DND-41 (cell line): ENCODE results near the gene ZNF620.

Experiments used
- ATAC-seq: fragments of 200-7000 bp; cut with Tn5 transposase; 3 replicates; pipeline ENCODE4 v1.9.1; 2021; ENCODE audit warnings: low read depth; ENCODE audit not compliant: insufficient read depth
- DNase-seq: peaks from one replicate; pipeline ENCODE4 v3.0.0-alpha.2; 2020
- H2AFZ ChIP-seq: 2 replicates; pipeline ENCODE4 v1.6.0; 2012; ENCODE audit warnings: low read depth, low read length
- H3K27ac ChIP-seq: 2 replicates; pipeline ENCODE4 v1.5.1; 2012; ENCODE audit warnings: low read length, inconsistent platforms
- H3K27me3 ChIP-seq: fragments of 200-600 bp; sonication (generic); 2 replicates; pipeline ENCODE4 v1.6.0; 2012; ENCODE audit warnings: low read length, mild to moderate bottlenecking, inconsistent platforms; ENCODE audit not compliant: insufficient read depth, poor library complexity
- H3K36me3 ChIP-seq: 2 replicates; pipeline ENCODE4 v1.5.1; 2012; ENCODE audit warnings: low read length, inconsistent platforms; ENCODE audit not compliant: insufficient read depth
- H3K4me1 ChIP-seq: 2 replicates; pipeline ENCODE4 v1.5.1; 2012; ENCODE audit warnings: mild to moderate bottlenecking, low read length; ENCODE audit not compliant: insufficient read depth
- H3K4me2 ChIP-seq: 2 replicates; pipeline ENCODE4 v1.6.0; 2012; ENCODE audit warnings: mild to moderate bottlenecking, moderate library complexity, low read length, inconsistent platforms; ENCODE audit not compliant: insufficient read depth
- H3K4me3 ChIP-seq, 2 experiments: fragments of 200-600 bp in 1 of 2; shearing (Covaris generic) in 1 of 2; 2 replicates each; pipeline ENCODE4 v1.5.1; 2012 to 2016; ENCODE audit warnings: inconsistent platforms in 2 of 2, low read length in 2 of 2, mild to moderate bottlenecking in 2 of 2, low read depth in 1 of 2, moderate library complexity in 1 of 2
- H3K79me2 ChIP-seq: 2 replicates; pipeline ENCODE4 v1.6.0; 2012; ENCODE audit warnings: low read length, inconsistent platforms; ENCODE audit not compliant: insufficient read depth
- H3K9ac ChIP-seq: 2 replicates; pipeline ENCODE4 v1.6.0; 2012; ENCODE audit warnings: low read depth, mild to moderate bottlenecking, inconsistent platforms, low read length, moderate library complexity
- H3K9me3 ChIP-seq: 2 replicates; pipeline ENCODE4 v1.5.1; 2012; ENCODE audit warnings: low read length, moderate library complexity, mild to moderate bottlenecking, inconsistent platforms; ENCODE audit not compliant: insufficient read depth, severe bottlenecking
- H4K20me1 ChIP-seq: 2 replicates; pipeline ENCODE4 v1.6.0; 2012; ENCODE audit warnings: low read length; ENCODE audit not compliant: insufficient read depth
- EZH2 ChIP-seq: IDR thresholded peaks from 3 replicates; pipeline ENCODE4 v1.6.1; 2012; ENCODE audit warnings: borderline replicate concordance, low read depth, mild to moderate bottlenecking, moderate library complexity, low read length, inconsistent platforms; ENCODE audit not compliant: severe bottlenecking
- TF ChIP-seq, protein P1 (sequence below): IDR thresholded peaks from 2 replicates; pipeline ENCODE4 v1.5.1; 2012; ENCODE audit warnings: borderline replicate concordance, low read length, moderate library complexity, mild to moderate bottlenecking; ENCODE audit not compliant: poor library complexity, severe bottlenecking; ENCODE audit errors: extremely low read depth

ZNF620 gene

DNA sequence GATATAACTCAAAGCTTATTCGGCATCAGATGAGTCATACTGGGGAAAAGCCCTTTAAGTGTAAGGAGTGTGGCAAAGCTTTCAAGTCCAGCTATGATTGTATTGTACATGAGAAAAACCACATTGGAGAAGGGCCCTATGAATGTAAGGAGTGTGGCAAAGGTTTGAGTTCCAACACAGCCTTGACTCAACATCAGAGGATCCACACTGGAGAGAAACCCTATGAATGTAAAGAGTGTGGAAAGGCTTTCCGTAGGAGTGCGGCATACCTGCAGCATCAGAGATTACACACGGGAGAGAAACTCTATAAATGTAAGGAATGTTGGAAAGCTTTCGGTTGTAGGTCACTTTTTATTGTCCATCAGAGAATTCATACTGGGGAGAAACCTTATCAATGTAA lies 26.4 kb downstream of the ZNF620 start:
- no peaks in the 10 kb centered on the region for H3K4me1 ChIP-seq
- H3K79me2 ChIP-seq, result no peaks in the 10 kb centered on the region
- no peak overlapping the region for H3K4me3 ChIP-seq
- DNase-seq (no peak), ATAC-seq (no peak)
- no peaks in the 10 kb centered on the region for H4K20me1 ChIP-seq
- peaks cover 66% of the 10 kb centered on the region for H3K36me3 ChIP-seq
- H3K27ac ChIP-seq, result no peak overlapping the region
- H3K9ac ChIP-seq, result no peak overlapping the region
- TF ChIP-seq, protein P1, sequence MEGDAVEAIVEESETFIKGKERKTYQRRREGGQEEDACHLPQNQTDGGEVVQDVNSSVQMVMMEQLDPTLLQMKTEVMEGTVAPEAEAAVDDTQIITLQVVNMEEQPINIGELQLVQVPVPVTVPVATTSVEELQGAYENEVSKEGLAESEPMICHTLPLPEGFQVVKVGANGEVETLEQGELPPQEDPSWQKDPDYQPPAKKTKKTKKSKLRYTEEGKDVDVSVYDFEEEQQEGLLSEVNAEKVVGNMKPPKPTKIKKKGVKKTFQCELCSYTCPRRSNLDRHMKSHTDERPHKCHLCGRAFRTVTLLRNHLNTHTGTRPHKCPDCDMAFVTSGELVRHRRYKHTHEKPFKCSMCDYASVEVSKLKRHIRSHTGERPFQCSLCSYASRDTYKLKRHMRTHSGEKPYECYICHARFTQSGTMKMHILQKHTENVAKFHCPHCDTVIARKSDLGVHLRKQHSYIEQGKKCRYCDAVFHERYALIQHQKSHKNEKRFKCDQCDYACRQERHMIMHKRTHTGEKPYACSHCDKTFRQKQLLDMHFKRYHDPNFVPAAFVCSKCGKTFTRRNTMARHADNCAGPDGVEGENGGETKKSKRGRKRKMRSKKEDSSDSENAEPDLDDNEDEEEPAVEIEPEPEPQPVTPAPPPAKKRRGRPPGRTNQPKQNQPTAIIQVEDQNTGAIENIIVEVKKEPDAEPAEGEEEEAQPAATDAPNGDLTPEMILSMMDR, result no peak
- TF ChIP-seq EZH2, result no peak
- H3K27me3 ChIP-seq, result no peaks in the 10 kb centered on the region
- H2AFZ ChIP-seq, result no peak overlapping the region
- no peaks in the 10 kb centered on the region for H3K9me3 ChIP-seq
- no peak overlapping the region for H3K4me2 ChIP-seq

GRCh38 chr3:40534283-40534682 lies 28.4 kb downstream of the ZNF620 start:
- H3K79me2 ChIP-seq, result no peaks in the 10 kb centered on the region
- peaks cover 8% of the 10 kb centered on the region for H3K9me3 ChIP-seq
- H3K4me1 ChIP-seq, result no peaks in the 10 kb centered on the region
- no peaks in the 10 kb centered on the region for H4K20me1 ChIP-seq
- H3K4me3 ChIP-seq, result no peak overlapping the region
- H3K4me2 ChIP-seq, result no peak overlapping the region
- no peak overlapping the region for H3K9ac ChIP-seq
- H3K36me3 ChIP-seq, result peaks cover 60% of the 10 kb centered on the region
- H3K27ac ChIP-seq, result no peak overlapping the region
- no peaks in the 10 kb centered on the region for H3K27me3 ChIP-seq
- DNase-seq (no peak), ATAC-seq (no peak)
- no peak overlapping the region for H2AFZ ChIP-seq
- TF ChIP-seq EZH2, result no peak
- TF ChIP-seq, protein P1, result no peak

- DNase-seq, result no peak
- Histone ChIP-seq H3K4me1 (no peaks in the 10 kb centered on the region), H3K9me3 (no peaks in the 10 kb centered on the region), H3K79me2 (no peaks in the 10 kb centered on the region), H3K27me3 (no peaks in the 10 kb centered on the region), H3K4me2 (no peak overlapping the region), H3K36me3 (no peaks in the 10 kb centered on the region), H4K20me1 (no peaks in the 10 kb centered on the region), H3K4me3 (no peak overlapping the region), H3K9ac (no peak overlapping the region), H3K27ac (no peak overlapping the region), H2AFZ (no peak overlapping the region)
- no peak for ATAC-seq
- no peak for TF ChIP-seq EZH2
- TF ChIP-seq, protein P1, result no peak
These were observed 41.0 kb downstream of the ZNF620 start for GRCh38 chr3:40546816-40547215.

DNA sequence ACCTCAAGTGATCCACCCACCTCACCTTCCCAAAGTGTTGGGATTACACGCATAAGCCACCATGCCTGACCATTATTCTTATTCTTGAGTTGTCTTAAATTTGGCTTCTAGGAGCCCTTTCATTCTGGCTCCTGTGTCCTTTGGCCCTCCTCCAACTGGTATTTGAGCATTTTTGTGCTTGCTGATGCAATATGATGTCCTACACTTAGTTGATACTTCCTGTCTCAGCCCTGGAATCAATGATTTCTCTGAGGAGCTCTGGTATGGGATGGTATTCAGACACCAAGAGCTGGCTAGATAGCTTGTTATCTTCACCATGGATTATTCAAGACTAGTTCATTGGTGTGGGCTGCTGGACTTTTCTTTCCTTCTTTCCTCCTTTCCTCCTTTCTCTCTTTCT lies 44.3 kb downstream of the ZNF620 start:
- no peak for DNase-seq
- no peak for ATAC-seq
- no peak overlapping the region for H3K4me2 ChIP-seq
- H3K9me3 ChIP-seq, result no peaks in the 10 kb centered on the region
- no peaks in the 10 kb centered on the region for H3K4me1 ChIP-seq
- no peak overlapping the region for H3K9ac ChIP-seq
- H3K4me3 ChIP-seq, result no peak overlapping the region
- H2AFZ ChIP-seq, result no peak overlapping the region
- H4K20me1 ChIP-seq, result no peaks in the 10 kb centered on the region
- no peak for TF ChIP-seq EZH2
- TF ChIP-seq, protein P1, result no peak
- H3K79me2 ChIP-seq, result no peaks in the 10 kb centered on the region
- H3K27ac ChIP-seq, result no peak overlapping the region
- H3K27me3 ChIP-seq, result no peaks in the 10 kb centered on the region
- H3K36me3 ChIP-seq, result no peaks in the 10 kb centered on the region
